Measurements from ENCODE around the gene FMNL1. TPM values are rescaled to one million over a fixed set of nuclear protein-coding genes. Genes with fewer than 3 reads are reported as not detected.

Gene FMNL1
- polyA plus RNA-seq, 1 donor (not counting 4 experiments of a cell fraction or from before 2014, with no cell fraction given): 0.46 TPM

DNA sequence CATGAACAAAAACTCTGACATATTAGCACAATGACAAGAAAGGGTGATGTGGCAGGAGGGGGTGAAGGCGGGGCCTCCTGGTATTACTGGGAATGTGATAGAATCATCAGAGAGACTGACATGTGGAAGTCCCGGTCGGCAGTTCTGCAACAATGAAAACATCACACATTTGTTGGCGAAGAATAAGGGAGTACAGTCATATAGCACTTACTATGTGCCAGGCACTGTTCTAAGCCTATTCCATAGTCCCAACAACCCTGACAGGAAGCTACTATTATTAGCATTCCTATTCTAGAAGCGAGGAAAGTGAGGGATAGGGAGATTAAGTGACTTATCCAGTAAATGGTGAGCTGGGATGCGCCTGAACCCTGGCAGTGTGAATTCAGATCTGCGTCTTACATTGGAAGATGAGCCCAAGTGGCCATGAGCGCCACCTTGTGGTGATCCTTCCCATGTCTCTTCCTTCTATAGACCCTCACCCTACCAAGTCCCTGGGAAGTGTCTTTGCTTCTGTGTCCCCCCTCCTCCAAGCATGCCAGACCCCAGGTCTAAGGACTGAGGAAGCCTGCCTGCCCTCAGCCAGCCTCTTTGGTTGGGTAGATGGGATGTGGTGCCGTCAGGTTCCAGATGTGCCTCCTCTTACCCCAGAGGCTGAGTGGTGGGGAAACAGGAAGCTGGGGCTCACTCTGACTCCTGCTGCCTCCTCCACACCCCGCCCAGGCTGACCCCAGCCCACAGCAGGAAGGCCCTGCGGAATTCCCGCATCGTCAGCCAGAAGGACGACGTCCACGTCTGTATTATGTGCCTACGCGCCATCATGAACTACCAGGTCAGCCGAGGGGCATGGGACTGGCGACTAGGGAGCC lies 14.0 kb downstream of the FMNL1 start:
- Histone ChIP-seq H3K4me1 (ENCODE audit: control insufficient read depth, extremely low read depth, insufficient read depth, low read length) (peaks cover 7% of the 10 kb centered on the region), H3K27ac (ENCODE audit: control insufficient read depth, insufficient read depth, low read length) (no peak overlapping the region), H3K79me2 (ENCODE audit: control insufficient read depth, insufficient read depth, low read length) (no peaks in the 10 kb centered on the region), H3K36me3 (ENCODE audit: control insufficient read depth in 2 of 2, extremely low read depth in 1 of 2, insufficient read depth in 2 of 2, low read length in 2 of 2) (no peaks in the 10 kb centered on the region), H3K9me1 (ENCODE audit: control insufficient read depth, extremely low read depth, insufficient read depth, low read length) (no peaks in the 10 kb centered on the region), H3K27me3 (ENCODE audit: control insufficient read depth, extremely low read depth, insufficient read depth, low read length) (peaks cover 14% of the 10 kb centered on the region), H3K9ac (ENCODE audit: control insufficient read depth, extremely low read depth, insufficient read depth, low read length) (no peak overlapping the region), H3K4me2 (ENCODE audit: control insufficient read depth, extremely low read depth, insufficient read depth, low read depth, low read length) (no peak overlapping the region), H3K9me3 (ENCODE audit: control insufficient read depth, low read depth, low read length) (no peaks in the 10 kb centered on the region), H3K4me3 (ENCODE audit: control insufficient read depth in 2 of 3, extremely low read depth in 1 of 3, insufficient read depth in 2 of 3, low read depth in 1 of 3, low read length in 3 of 3) (no peak overlapping the region), H4K20me1 (ENCODE audit: control insufficient read depth, extremely low read depth, insufficient read depth, low read length) (no peaks in the 10 kb centered on the region), H2AFZ (ENCODE audit: control insufficient read depth, low read length) (no peak overlapping the region)
- DNase-seq (ENCODE audit: low read depth, low spot score) (peak; percentile 66), FAIRE-seq (peak; percentile 93)
- dilution Hi-C loops (cut with MboI; ENCODE audit: extremely low pct_ligation_motif_present, low sequenced_read_pairs): no loop called here
- TF ChIP-seq EZH2 (IDR thresholded peaks at IDR 0.05; ENCODE audit: low read length): no peak
- TF ChIP-seq, protein P1, sequence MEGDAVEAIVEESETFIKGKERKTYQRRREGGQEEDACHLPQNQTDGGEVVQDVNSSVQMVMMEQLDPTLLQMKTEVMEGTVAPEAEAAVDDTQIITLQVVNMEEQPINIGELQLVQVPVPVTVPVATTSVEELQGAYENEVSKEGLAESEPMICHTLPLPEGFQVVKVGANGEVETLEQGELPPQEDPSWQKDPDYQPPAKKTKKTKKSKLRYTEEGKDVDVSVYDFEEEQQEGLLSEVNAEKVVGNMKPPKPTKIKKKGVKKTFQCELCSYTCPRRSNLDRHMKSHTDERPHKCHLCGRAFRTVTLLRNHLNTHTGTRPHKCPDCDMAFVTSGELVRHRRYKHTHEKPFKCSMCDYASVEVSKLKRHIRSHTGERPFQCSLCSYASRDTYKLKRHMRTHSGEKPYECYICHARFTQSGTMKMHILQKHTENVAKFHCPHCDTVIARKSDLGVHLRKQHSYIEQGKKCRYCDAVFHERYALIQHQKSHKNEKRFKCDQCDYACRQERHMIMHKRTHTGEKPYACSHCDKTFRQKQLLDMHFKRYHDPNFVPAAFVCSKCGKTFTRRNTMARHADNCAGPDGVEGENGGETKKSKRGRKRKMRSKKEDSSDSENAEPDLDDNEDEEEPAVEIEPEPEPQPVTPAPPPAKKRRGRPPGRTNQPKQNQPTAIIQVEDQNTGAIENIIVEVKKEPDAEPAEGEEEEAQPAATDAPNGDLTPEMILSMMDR (optimal IDR thresholded peaks at IDR 0.05 in 1 of 3, IDR thresholded peaks at IDR 0.05 in 1 of 3, conservative IDR thresholded peaks at IDR 0.05 in 1 of 3; ENCODE audit: extremely low read depth in 1 of 3, insufficient read depth in 2 of 3, low read length in 3 of 3): peak; percentile 89 to 95 (median 89)

DNA sequence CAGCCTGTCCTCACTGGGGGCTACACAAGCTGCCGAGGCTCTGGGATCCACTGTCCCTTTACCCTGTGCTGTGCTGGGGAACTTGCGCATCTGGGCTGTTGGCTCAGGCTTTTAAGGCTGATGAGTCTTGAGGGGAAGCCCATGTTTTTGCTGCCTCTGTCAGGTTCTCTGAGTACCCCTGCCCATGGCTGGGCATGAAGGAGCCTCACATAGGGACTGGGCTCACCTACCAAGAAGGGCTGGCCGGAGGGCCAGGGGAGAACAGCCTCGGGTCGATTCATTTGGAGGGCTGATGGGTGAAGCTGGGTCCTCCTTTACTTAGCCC lies 14.6 kb downstream of the FMNL1 start:
- H3K27ac ChIP-seq (ENCODE audit: control insufficient read depth, insufficient read depth, low read length): no peak overlapping the region
- dilution Hi-C loops (cut with MboI; ENCODE audit: extremely low pct_ligation_motif_present, low sequenced_read_pairs): no loop called here

More for the DNA sequence above, 14.6 kb downstream of the FMNL1 start:
- H3K36me3 ChIP-seq (ENCODE audit: control insufficient read depth in 2 of 2, extremely low read depth in 1 of 2, insufficient read depth in 2 of 2, low read length in 2 of 2): no peaks in the 10 kb centered on the region
- no peak overlapping the region for H2AFZ ChIP-seq (ENCODE audit: control insufficient read depth, low read length)
- no peaks in the 10 kb centered on the region for H3K9me1 ChIP-seq (ENCODE audit: control insufficient read depth, extremely low read depth, insufficient read depth, low read length)
- no peaks in the 10 kb centered on the region for H4K20me1 ChIP-seq (ENCODE audit: control insufficient read depth, extremely low read depth, insufficient read depth, low read length)
- no peak overlapping the region for H3K9ac ChIP-seq (ENCODE audit: control insufficient read depth, extremely low read depth, insufficient read depth, low read length)
- H3K79me2 ChIP-seq (ENCODE audit: control insufficient read depth, insufficient read depth, low read length): no peaks in the 10 kb centered on the region
- FAIRE-seq (no peak), DNase-seq (ENCODE audit: low read depth, low spot score) (no peak)
- no peak overlapping the region for H3K4me3 ChIP-seq (ENCODE audit: control insufficient read depth in 2 of 3, extremely low read depth in 1 of 3, insufficient read depth in 2 of 3, low read depth in 1 of 3, low read length in 3 of 3)
- no peaks in the 10 kb centered on the region for H3K9me3 ChIP-seq (ENCODE audit: control insufficient read depth, low read depth, low read length)
- TF ChIP-seq, protein P1 (optimal IDR thresholded peaks at IDR 0.05 in 1 of 3, IDR thresholded peaks at IDR 0.05 in 1 of 3, conservative IDR thresholded peaks at IDR 0.05 in 1 of 3; ENCODE audit: extremely low read depth in 1 of 3, insufficient read depth in 2 of 3, low read length in 3 of 3): no peak
- TF ChIP-seq EZH2 (IDR thresholded peaks at IDR 0.05; ENCODE audit: low read length): no peak
- peaks cover 10% of the 10 kb centered on the region for H3K4me1 ChIP-seq (ENCODE audit: control insufficient read depth, extremely low read depth, insufficient read depth, low read length)
- H3K27me3 ChIP-seq (ENCODE audit: control insufficient read depth, extremely low read depth, insufficient read depth, low read length): peaks cover 20% of the 10 kb centered on the region
- no peak overlapping the region for H3K4me2 ChIP-seq (ENCODE audit: control insufficient read depth, extremely low read depth, insufficient read depth, low read depth, low read length)
